SIG-M5 (cell line): ENCODE data around the gene C1QTNF6.
"Not testable (repeated sequence)": the region's sequence is repeated elsewhere in the genome, so short reads cannot be mapped to it uniquely, and the experiment has no call there.

Source experiments
- DNase-seq: peaks from one replicate; lab custom pipeline; 2025; lab: John Stamatoyannopoulos, UW

Gene C1QTNF6

GRCh38 chr22:37206841-37207821 lies 19.1 kb upstream of the C1QTNF6 start:
- DNase-seq: no peak

- no peak for DNase-seq
Observed at GRCh38 chr22:37206118-37206840, 18.2 kb upstream of the C1QTNF6 start.

GRCh38 chr22:37205046-37205445 lies 17.0 kb upstream of the C1QTNF6 start:
- DNase-seq: no peak

- DNase-seq: no peak
Observed at GRCh38 chr22:37204045-37204655, 16.1 kb upstream of the C1QTNF6 start.

- no peak for DNase-seq
Observed at GRCh38 chr22:37203354-37204044, 15.5 kb upstream of the C1QTNF6 start.

GRCh38 chr22:37202716-37203115 lies 14.7 kb upstream of the C1QTNF6 start:
- no peak for DNase-seq

GRCh38 chr22:37202001-37202555 lies 14.0 kb upstream of the C1QTNF6 start:
- no peak for DNase-seq

- DNase-seq: not testable (repeated sequence)
Observed at GRCh38 chr22:37201443-37201820, 13.4 kb upstream of the C1QTNF6 start.

GRCh38 chr22:37199760-37200108 lies 11.7 kb upstream of the C1QTNF6 start:
- DNase-seq: no peak

- DNase-seq: peak; percentile 69
Observed at GRCh38 chr22:37199103-37199759, 11.2 kb upstream of the C1QTNF6 start.

- DNase-seq: no peak
Observed at GRCh38 chr22:37198258-37199102, 10.4 kb upstream of the C1QTNF6 start.

GRCh38 chr22:37197451-37198257 lies 9.6 kb upstream of the C1QTNF6 start:
- DNase-seq: no peak

- DNase-seq: no peak
Observed at GRCh38 chr22:37196539-37197450, 8.7 kb upstream of the C1QTNF6 start.

- no peak for DNase-seq
Observed at GRCh38 chr22:37195921-37196320, 7.9 kb upstream of the C1QTNF6 start.

- no peak for DNase-seq
Observed at GRCh38 chr22:37194750-37195149, 6.7 kb upstream of the C1QTNF6 start.

- DNase-seq: no peak
Observed at GRCh38 chr22:37193629-37194191, 5.7 kb upstream of the C1QTNF6 start.

- DNase-seq: no peak
Observed at GRCh38 chr22:37192741-37193140, 4.7 kb upstream of the C1QTNF6 start.

GRCh38 chr22:37192204-37192603 lies 4.2 kb upstream of the C1QTNF6 start:
- no peak for DNase-seq
